ENCODE results near the gene MYLK.

The MYLK gene

GRCh38 chr3:123668906-123669305 lies 215.2 kb downstream of the MYLK start:
- no peak for DNase-seq (ENCODE audit: low read depth)

DNA sequence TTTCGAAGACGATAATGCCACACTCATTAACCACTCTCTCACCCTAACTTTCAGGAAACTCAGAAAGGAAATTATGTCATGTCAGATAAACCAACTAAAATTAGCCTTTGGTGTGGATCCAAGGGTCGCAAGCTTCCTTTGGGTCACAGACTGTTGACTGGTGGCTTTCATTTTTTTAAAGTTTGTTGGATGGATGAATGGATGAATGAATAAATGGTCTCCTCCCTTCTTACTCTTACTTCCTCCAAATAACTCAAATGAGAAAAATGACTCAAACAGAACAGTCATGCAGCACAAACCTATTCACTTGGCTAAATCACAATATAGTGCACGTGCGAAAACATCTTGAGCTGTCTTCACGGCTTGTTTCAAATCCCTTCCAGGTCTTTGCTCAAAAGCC lies 216.3 kb downstream of the MYLK start:
- no peak for DNase-seq (ENCODE audit: low read depth)

DNA sequence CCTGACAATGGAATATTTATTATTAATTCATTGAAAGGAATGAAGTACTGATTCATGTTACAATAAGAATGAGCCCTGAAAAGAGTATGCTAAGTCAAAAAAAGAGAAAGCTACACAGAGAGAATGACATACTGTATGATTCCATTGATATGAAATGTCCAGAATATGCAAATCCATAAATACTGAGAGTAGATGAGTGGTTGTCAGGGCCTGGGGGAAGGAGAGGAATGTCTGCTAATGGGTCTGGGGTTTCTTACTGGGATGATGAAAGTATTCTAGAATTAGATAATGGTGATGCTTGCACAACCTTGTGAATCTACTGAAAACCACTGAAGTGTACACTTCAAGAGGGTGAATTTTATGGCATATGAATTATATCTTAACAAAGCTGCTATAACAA lies 219.4 kb downstream of the MYLK start:
- no peak for DNase-seq (ENCODE audit: low read depth)

DNA sequence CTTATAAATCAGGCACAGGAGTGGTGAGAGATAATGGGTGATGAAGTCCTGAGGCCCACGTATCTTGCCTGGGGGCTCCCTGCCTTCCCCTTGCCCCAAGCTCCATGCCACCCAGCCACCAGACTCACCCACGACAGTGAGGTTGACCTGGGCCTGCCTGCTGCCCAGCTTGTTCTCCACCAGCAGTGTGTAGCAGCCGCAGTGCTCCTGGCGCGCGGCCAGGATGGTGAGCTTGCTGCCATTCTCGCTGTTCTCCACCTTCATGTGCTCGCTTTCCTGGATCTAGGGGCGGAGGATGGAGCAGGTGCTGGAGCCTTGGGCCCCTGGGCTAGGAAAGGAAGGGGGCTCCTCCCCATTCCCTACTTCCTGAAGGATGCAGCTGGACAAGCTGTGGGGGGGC lies 220.2 kb downstream of the MYLK start:
- DNase-seq (ENCODE audit: low read depth), result no peak

- no peak for DNase-seq (ENCODE audit: low read depth)
Observed at GRCh38 chr3:123661973-123662372, 222.2 kb downstream of the MYLK start.

DNA sequence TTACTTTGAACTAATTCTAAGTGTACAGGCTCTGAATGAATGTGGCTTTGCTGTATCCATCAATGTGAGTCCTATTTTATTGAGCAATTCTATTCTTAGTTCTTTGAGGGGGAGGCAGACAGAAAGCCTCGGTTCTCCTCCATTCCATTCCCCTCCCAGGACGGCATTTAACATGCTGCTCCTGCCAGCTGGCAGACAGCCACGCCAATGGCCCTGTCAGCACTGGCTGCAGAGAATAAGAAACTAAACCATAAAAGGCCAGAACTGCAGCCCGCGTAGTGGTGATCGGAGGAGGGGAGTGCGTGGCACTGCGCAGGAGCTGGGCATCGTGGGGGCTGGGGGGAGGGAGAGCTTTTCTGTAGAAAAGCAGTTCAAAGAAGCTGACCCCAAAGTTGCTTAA lies 223.2 kb downstream of the MYLK start:
- DNase-seq (ENCODE audit: low read depth), result no peak

DNA sequence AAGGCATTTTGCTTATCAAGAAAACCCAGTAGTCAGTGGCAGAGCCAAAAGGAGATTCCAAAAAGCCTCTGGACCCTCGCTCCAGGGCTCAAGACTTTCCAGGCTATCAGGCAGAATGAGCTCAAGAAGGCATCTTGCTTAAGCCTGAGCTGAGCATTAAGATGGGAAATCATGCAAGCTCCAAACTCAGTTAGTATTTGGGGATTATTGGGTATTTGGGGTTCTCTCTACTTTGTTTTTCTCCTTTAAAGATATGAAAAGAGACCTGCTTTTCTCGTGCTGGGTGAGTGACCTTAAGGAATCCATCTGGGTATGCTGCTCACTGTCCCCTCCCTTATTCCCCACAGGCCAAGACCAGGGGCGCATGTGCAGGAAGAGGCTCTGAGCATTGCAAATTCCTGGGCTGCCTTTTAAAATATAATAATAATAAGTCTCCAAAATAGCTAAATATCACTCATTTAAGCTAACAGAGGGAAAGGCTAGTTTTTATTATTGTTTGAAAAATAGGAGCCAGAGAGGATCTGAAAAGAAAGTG lies 223.9 kb downstream of the MYLK start:
- DNase-seq (ENCODE audit: low read depth), result no peak

DNA sequence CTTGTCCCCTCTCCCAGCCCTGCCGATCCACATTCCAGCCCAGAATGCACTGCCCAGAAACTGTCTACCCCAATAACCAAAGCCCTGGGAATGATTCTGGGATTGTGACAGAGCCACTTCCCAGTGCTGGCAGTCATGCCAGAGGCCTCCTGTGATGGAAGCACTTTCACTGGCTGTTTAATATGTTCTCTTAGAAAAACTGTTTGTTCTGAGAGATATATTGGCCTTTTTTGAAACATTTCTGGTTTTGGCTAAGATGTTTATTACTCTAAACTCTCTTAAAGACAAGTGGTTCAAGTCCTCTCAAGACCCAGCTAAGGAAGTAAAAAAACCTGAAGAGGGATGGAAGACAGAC lies 225.3 kb downstream of the MYLK start:
- no peak for DNase-seq (ENCODE audit: low read depth)

DNA sequence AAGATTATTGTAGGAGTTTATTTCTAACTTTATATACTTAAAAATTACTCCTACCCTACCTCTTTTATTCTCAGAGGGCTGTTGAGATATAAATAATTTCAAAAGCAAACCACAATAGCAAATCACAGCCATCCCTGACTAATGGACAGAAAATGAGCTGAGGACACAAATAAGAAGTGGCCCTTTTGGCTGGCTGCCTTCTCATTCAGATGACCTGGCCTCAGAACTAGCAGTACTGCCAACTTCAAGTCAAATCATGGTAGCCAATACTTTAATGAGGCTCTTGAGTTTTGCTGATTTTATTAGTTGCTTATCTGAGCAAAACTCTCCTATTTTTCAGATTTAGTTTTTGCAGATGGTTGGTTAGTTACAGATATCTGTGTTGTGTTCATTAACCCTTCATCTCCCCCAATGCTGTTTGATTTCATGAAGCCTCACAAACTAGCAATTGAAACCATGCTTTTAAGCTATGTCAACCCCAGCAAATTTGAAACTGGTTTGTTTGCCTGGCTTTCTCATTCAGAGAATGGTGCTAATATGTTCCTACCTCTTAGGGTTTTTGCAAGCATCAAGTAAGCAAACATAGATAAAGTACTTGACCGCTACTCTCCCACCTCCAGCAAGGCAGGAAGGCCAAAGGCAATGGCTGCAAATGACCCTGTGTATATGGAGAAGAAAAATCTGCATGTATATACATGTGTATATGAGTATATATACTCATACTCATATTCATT lies 225.8 kb downstream of the MYLK start:
- DNase-seq (ENCODE audit: low read depth), result no peak

DNA sequence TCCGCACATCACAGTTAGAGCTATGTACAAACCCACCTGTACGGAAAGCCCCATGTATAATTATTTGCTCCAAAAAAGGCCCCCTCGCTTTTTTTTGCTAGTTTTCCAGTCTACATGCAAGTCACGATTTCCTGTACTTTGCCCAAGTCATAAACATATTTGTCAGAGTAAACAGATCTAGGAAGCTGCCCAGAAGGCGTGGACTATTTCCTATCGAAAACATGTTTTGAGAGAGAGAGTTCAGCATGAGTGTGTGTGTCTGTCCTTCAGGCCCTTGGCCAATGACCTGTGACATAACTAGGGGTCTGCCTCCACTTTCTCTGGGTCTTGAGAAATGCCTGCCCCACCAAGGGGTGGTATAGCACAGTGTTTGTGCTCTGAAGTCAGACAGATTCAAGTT lies 226.6 kb downstream of the MYLK start:
- DNase-seq (ENCODE audit: low read depth), result no peak

GRCh38 chr3:123657111-123657510 lies 227.0 kb downstream of the MYLK start:
- DNase-seq (ENCODE audit: low read depth), result no peak

DNA sequence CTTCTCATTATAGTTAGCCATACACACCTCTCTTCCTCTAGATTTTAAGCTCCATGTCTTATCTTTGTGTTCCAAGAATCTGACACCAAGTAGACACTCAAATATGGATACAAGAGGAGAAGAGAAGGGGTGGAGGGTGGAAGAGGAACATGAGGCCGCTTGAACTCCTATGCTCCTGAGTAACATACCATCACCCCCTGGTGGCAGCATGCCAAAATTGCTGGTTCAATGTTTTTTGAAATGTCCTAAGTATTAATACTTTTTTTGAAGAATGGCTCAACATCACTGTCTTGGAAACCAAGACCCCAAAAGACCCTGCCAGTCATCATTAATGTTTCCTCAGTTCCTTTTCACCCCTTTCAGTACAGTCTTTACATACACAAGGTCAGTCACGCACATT lies 227.4 kb downstream of the MYLK start:
- no peak for DNase-seq (ENCODE audit: low read depth)

GRCh38 chr3:123656274-123656673 lies 227.9 kb downstream of the MYLK start:
- no peak for DNase-seq (ENCODE audit: low read depth)

- DNase-seq (ENCODE audit: low read depth), result no peak
Observed at GRCh38 chr3:123655400-123655799, 228.7 kb downstream of the MYLK start.

DNA sequence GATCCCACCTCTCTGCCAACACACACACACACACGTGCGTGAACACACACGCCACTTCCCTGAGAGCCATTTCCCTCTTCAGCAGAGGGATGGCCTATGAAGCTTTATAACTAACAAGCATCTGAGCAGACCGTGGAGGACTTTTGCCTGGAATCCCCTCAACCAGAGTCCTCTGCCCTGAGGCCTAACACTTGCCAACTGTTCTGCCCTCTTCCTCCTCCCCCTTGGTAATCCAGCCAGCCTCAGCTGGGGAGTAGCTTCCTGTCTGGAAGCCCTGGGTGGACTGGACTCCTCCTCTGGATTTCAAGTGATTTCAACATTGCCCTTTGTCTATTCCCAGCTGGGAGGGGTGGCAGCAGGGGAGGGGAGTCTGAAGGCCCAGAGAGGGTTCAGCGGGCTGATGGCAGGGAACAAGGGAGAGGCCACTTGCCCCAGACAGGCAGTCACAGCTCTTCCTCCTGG lies 230.9 kb downstream of the MYLK start:
- no peak for DNase-seq (ENCODE audit: low read depth)

- DNase-seq (ENCODE audit: low read depth), result no peak
Observed at GRCh38 chr3:123652342-123652984, 231.7 kb downstream of the MYLK start.

DNA sequence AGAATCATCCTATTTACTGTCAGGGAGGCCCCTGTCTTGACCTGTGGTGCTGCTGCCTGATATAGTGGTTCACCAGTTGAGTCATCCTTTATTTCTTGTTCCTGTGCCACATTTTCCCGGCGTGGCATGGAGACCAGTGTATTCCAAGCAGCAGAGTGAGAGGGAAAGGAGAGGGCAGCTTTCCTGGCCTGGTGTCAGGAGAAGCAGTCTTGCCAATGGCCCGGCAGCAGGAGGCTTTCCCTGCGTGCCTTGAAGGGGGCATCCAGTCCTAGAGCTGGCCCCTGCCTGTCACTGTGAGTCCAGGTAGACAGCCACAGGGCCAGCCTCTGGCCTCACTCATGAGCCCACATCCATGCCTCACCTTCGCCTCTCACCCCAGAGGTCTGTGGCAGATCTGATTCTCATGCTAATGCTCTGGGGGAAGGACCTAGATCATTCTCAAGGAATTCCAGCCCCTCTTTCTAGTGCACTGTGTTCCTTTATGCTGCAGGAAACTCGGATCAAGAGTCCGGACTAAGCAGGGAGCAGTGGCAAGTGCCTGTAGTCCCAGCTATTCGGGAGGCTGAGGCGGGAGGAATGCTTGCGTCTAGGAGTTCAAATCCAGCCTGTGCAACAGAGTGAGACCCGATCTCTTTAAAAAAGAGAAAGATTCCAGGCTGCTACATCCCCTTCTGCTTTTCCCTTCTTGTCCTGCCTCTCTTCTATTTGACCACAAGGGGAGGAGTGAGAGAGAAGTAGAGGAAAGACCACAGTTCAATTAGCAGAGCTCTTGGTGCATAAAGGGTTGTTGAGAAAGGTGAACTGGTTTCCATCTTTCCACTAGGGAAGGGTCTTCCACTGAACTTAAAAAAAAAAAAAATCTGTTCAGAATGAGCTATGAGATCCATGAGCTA lies 232.4 kb downstream of the MYLK start:
- DNase-seq (ENCODE audit: low read depth), result no peak

GRCh38 chr3:123650101-123650500 lies 234.0 kb downstream of the MYLK start:
- no peak for DNase-seq (ENCODE audit: low read depth)

GRCh38 chr3:123648696-123649405 lies 235.3 kb downstream of the MYLK start:
- no peak for DNase-seq (ENCODE audit: low read depth)

DNA sequence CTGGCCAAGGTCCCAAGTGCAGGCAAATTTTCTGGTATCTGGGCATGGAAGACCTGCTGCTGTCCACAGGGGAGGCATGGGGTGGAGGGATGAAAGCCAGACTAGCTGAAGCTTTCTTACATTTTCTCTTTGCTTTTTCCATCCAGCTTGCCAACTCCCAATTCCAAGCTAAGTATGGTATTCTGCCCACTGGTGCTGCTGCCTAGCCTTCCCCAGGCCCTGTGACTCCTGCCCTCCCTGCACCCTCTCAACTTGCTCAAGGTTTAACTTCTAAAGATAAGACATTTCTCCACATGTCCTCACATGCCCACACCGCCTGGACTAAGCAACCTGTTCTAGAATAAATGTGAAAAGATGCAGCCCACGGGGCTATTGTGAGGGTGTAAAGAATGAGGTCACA lies 239.8 kb downstream of the MYLK start:
- DNase-seq (ENCODE audit: low read depth), result no peak

DNA sequence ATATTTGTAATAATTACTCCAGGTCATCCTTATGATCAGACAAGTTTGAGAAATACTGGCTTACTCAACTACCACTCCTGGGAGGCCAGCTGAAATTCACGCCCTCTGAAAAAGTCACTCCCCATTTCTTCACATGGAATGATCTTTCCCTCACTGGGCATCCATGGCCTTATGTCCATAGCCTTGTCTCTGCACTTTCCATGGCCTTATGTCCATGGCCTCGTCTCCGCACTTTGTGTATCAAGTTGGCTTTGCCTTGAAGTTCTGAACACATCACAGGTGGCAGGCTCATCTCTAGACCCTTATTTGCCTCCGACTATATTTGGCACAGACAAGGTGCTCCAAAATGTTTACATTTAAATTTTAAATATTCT lies 241.2 kb downstream of the MYLK start:
- DNase-seq (ENCODE audit: low read depth), result no peak
